H1 (cell line): ENCODE data around the gene DCXR. TPM values are rescaled to one million over a fixed set of nuclear protein-coding genes. Genes with fewer than 3 reads are reported as not detected.

Experiments
- CHD1 ChIP-seq: IDR thresholded peaks from 2 replicates; pipeline ENCODE4 v1.6.1; 2012; ENCODE audit warnings: low read depth, low read length, improper control_type of control experiment
- EZH2 ChIP-seq: fragments of 200-600 bp; sonication (generic); IDR thresholded peaks from 2 replicates; pipeline ENCODE4 v1.7.1; 2012; ENCODE audit warnings: low read depth, mild to moderate bottlenecking, moderate library complexity, low read length, inconsistent platforms; ENCODE audit not compliant: severe bottlenecking
- KDM4A ChIP-seq: IDR thresholded peaks from one replicate; pipeline ENCODE4 v1.7.1; 2012; ENCODE audit warnings: low read depth, mild to moderate bottlenecking, moderate library complexity, low read length, inconsistent platforms; ENCODE audit not compliant: severe bottlenecking
- NRF1 ChIP-seq: IDR thresholded peaks from 2 replicates; pipeline ENCODE4 v1.6.1; 2011; ENCODE audit warnings: mild to moderate bottlenecking, low read depth, low read length, improper control_type of control experiment
- POU5F1 ChIP-seq: IDR thresholded peaks from 2 replicates; pipeline ENCODE4 v1.6.1; 2011; ENCODE audit warnings: low read depth, mild to moderate bottlenecking, low read length, moderate library complexity
- RFX5 ChIP-seq: IDR thresholded peaks from 2 replicates; pipeline ENCODE4 v1.6.1; 2011; ENCODE audit warnings: low read depth, low read length, improper control_type of control experiment, borderline replicate concordance
- RXRA ChIP-seq: IDR thresholded peaks from 2 replicates; pipeline ENCODE4 v1.6.1; 2011; ENCODE audit warnings: low read depth, mild to moderate bottlenecking, low read length, moderate library complexity; ENCODE audit not compliant: insufficient read depth
- SAP30 ChIP-seq: fragments of 300-600 bp; sonication (generic); IDR thresholded peaks from 2 replicates; pipeline ENCODE4 v1.7.1; 2012; ENCODE audit warnings: low read length, moderate library complexity, mild to moderate bottlenecking, inconsistent platforms; ENCODE audit not compliant: insufficient read depth, insufficient replicate concordance
- SIRT6 ChIP-seq: IDR thresholded peaks from one replicate; pipeline ENCODE4 v1.7.1; 2012; ENCODE audit warnings: low read length, inconsistent platforms
- TEAD4 ChIP-seq: IDR thresholded peaks from 2 replicates; pipeline ENCODE4 v1.6.1; 2012; ENCODE audit warnings: low read depth, low read length, inconsistent platforms, mixed read lengths
- polyA plus RNA-seq, 7 experiments: library from polyadenylated mRNA; depleted of rRNA in 3 of 7; stranded (reverse) in 5 of 7; unstranded in 2 of 7; fragments of >200 nt in 5 of 7; fragments of 200-250 nt in 2 of 7; gene quantifications; 1 replicate in 5 of 7; 2 replicates in 1 of 7; 4 replicates in 1 of 7; pipeline versions ENCODE4 v1.2.1 to v1.2.3, GENCODE V29; 2011 to 2013; ENCODE audit warnings: missing spikeins in 2 of 7, mixed read lengths in 2 of 7
- total RNA-seq: library from RNA; stranded (reverse); fragmentation: NEBNext Ultra II Directional; extraction: Animal tissue kit (Norgen Biotek cat#: 25700); gene quantifications from 2 replicates; pipeline ENCODE4 v1.2.1, GENCODE V29; 2021
- TF ChIP-seq, protein P1 (sequence below): fragments of 300-600 bp; sonication (generic); IDR thresholded peaks from 2 replicates; pipeline ENCODE4 v1.7.1; 2012; ENCODE audit warnings: low read length, moderate library complexity, mild to moderate bottlenecking, inconsistent platforms; ENCODE audit not compliant: insufficient replicate concordance

Gene DCXR
- total and polyA plus RNA-seq, 2 of the 8 experiments (the other 6 are each of a cell fraction or from before 2014, with no cell fraction given): 96.3 to 212 TPM

DNA sequence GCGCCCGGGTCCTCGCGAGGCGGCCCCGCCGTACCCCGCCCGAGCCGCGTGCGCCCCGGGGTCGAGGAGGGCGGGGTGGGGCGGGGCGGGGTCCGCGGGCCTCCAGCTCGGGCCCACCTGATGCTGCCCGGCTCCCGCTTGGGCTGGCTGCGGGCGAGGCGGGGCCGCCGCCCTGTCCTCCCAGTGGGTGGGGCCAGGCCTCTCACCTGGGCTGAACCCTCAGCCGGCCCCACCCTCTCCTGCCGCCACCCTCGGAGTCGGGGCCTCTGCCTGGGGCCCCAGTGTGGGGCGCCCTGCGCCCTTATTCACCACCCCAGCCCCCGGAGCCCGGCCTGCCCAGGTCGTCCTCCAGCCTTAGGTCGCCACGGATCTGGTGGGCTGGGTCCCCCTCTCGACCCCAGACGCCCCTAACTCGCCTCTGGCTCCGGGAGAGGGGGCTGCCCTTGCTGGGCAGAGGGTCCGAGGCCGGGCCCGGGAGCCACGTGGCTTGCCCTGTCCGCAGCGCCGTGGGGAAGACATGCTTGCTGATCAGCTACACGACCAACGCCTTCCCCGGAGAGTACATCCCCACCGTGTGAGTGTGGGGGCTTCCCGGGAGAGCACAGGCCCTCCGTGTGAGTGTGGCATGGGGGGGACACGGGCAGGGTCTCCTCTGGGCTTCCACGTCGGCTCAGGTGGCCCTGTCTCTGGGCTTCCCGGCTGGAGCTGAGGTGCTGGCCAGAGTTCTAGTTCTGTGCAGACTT lies 5.4 kb downstream of the DCXR start (continued):
- peak; percentile 73 for TF ChIP-seq KDM4A
- TF ChIP-seq RFX5: no peak
- TF ChIP-seq TEAD4: no peak
- TF ChIP-seq, protein P1, sequence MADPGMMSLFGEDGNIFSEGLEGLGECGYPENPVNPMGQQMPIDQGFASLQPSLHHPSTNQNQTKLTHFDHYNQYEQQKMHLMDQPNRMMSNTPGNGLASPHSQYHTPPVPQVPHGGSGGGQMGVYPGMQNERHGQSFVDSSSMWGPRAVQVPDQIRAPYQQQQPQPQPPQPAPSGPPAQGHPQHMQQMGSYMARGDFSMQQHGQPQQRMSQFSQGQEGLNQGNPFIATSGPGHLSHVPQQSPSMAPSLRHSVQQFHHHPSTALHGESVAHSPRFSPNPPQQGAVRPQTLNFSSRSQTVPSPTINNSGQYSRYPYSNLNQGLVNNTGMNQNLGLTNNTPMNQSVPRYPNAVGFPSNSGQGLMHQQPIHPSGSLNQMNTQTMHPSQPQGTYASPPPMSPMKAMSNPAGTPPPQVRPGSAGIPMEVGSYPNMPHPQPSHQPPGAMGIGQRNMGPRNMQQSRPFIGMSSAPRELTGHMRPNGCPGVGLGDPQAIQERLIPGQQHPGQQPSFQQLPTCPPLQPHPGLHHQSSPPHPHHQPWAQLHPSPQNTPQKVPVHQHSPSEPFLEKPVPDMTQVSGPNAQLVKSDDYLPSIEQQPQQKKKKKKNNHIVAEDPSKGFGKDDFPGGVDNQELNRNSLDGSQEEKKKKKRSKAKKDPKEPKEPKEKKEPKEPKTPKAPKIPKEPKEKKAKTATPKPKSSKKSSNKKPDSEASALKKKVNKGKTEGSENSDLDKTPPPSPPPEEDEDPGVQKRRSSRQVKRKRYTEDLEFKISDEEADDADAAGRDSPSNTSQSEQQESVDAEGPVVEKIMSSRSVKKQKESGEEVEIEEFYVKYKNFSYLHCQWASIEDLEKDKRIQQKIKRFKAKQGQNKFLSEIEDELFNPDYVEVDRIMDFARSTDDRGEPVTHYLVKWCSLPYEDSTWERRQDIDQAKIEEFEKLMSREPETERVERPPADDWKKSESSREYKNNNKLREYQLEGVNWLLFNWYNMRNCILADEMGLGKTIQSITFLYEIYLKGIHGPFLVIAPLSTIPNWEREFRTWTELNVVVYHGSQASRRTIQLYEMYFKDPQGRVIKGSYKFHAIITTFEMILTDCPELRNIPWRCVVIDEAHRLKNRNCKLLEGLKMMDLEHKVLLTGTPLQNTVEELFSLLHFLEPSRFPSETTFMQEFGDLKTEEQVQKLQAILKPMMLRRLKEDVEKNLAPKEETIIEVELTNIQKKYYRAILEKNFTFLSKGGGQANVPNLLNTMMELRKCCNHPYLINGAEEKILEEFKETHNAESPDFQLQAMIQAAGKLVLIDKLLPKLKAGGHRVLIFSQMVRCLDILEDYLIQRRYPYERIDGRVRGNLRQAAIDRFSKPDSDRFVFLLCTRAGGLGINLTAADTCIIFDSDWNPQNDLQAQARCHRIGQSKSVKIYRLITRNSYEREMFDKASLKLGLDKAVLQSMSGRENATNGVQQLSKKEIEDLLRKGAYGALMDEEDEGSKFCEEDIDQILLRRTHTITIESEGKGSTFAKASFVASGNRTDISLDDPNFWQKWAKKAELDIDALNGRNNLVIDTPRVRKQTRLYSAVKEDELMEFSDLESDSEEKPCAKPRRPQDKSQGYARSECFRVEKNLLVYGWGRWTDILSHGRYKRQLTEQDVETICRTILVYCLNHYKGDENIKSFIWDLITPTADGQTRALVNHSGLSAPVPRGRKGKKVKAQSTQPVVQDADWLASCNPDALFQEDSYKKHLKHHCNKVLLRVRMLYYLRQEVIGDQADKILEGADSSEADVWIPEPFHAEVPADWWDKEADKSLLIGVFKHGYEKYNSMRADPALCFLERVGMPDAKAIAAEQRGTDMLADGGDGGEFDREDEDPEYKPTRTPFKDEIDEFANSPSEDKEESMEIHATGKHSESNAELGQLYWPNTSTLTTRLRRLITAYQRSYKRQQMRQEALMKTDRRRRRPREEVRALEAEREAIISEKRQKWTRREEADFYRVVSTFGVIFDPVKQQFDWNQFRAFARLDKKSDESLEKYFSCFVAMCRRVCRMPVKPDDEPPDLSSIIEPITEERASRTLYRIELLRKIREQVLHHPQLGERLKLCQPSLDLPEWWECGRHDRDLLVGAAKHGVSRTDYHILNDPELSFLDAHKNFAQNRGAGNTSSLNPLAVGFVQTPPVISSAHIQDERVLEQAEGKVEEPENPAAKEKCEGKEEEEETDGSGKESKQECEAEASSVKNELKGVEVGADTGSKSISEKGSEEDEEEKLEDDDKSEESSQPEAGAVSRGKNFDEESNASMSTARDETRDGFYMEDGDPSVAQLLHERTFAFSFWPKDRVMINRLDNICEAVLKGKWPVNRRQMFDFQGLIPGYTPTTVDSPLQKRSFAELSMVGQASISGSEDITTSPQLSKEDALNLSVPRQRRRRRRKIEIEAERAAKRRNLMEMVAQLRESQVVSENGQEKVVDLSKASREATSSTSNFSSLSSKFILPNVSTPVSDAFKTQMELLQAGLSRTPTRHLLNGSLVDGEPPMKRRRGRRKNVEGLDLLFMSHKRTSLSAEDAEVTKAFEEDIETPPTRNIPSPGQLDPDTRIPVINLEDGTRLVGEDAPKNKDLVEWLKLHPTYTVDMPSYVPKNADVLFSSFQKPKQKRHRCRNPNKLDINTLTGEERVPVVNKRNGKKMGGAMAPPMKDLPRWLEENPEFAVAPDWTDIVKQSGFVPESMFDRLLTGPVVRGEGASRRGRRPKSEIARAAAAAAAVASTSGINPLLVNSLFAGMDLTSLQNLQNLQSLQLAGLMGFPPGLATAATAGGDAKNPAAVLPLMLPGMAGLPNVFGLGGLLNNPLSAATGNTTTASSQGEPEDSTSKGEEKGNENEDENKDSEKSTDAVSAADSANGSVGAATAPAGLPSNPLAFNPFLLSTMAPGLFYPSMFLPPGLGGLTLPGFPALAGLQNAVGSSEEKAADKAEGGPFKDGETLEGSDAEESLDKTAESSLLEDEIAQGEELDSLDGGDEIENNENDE: no peak
- TF ChIP-seq CHD1: no peak
- TF ChIP-seq SIRT6: no peak
- TF ChIP-seq NRF1: no peak
- TF ChIP-seq EZH2: no peak
- TF ChIP-seq RXRA: no peak
- TF ChIP-seq SAP30: peak; percentile 60
- no peak for TF ChIP-seq POU5F1
